Measurements from ENCODE around the gene GMPR2.

GMPR2 gene

DNA sequence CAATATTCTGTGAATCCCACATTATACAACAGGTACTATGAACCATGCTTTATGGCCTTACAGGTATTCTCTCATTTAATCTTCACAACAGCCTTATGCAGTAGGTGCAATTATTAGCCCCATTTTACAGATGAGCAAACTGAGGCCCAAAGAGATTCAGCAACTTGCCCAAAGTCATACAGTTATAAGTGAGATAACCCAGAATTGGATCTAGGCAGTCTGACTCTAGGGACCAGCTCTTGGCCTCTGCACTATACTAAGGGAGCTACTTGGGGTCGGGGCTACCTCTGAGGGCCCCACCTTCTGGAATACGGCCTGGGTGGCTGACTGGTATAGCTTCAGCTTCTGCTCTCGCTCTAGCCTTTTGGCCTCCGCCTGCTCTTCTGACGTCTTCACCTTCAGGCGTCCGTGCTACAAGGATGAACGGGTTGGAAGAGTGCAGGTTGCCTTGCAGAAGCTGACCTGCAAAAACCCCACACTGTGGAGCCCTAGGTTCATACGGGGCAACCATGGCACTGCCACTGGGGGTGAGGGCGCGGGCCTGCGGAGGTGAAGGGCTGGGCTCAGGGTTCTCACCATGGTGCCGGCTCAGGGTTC is 37.9 kb downstream of the GMPR2 start:
- DNase-seq = no peak

DNA sequence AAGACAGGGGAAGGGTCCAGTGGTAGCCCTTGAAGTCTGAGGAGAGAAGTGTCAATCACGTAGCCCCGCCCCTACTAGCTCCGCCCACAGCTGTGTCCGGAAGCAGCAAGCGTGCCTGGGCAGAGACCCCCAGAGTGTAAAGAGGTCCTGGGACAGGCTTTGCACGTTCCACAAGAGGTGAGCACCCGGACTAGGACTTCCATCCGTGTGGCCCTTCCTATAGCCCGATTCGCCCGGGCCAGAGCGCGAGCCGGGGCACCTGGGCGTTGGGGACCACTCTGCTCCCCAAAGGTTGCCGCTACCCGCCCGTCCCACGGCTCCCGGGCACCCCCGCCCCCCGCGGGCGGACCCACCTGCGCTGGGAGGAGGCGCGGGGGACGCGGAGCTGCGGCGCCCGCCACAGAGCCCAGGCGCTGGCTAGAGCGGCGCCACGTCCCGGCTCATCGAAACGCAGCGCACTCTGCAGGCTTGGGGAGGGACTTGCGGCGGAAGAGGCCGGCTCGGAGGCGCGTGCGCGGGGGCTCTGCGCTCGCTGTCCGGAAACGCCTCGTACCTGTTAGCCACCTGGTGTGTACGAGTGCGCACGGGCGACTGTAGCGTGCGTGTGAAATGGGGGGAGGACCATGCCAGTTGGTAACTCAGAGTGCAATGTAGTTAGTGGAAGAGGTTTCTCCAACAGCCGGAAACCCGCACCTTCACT is 38.6 kb downstream of the GMPR2 start, which contains the start of gene RABGGTA:
TSS of gene RABGGTA (minus strand) at position 464 of the 700 bp plus-strand sequence. CDS start 482 bp downstream, outside the sequence.
- peak; percentile 85 for DNase-seq

DNA sequence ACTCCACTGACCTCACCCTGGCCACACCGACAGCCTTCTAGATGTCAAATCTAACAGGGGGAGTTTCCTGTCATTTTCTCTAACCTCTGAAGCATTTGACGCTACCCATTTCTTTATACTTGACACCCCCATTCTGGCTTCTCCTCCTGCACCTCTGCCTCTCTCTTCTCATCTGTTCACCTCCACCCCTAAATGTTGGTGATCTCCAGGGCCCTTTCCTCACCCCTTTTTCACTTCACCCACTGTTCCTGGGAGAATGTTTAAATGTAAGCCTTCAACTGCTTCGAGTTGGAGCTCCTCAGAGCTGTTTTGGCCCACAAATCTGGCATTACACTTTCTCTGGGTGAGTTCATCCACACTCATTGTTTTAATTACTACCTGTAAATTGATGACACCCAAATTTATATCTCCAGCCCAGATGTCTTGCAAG is 39.1 kb downstream of the GMPR2 start:
- no peak for DNase-seq

DNA sequence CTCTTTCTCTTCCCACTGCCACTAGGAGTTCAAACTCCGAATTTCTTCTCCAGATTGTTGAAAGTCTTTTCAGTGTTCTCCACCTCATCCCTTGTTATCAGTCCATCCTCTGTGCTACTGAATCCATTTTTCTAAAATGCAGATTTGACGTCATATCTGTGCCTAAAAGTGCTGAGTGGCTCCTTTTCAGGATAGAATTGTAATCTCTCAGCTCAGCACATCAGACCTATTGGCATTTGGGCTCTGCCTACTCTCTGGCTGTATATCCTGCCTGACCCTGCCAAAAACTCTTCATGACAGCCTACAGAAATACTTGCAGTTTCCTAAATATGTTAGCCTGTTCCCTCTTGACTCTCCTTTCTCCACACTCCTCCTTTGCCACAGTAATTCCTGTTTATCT is 39.7 kb downstream of the GMPR2 start:
- DNase-seq = peak; percentile 19

DNA sequence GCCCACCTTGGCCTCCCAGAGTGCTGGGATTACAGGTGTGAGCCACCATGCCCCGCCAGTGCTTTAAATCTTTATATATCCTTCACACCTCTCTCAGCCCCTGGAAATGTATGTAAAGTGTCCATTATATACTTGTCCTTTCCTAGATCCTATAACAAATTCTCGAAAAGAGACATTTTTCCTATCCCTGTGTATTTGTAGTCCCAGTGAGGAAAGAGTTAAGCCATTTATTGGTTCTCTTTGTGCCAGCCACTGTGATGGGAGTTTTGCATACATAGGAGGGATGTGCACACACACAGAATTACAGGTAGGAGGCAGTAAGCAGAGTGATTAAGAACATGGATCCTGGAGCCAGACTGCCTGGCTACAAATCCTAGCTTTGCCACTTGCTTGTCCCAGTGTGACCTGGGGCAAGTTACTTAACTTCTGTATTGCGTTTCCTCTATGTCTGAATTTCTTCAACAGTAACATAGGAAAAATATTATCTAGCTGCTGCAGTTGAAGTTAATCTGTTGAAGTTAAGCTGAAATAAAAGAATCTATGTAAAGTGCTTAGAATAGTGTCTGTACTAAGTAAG is 40.8 kb downstream of the GMPR2 start:
- DNase-seq = peak; percentile 66

DNA sequence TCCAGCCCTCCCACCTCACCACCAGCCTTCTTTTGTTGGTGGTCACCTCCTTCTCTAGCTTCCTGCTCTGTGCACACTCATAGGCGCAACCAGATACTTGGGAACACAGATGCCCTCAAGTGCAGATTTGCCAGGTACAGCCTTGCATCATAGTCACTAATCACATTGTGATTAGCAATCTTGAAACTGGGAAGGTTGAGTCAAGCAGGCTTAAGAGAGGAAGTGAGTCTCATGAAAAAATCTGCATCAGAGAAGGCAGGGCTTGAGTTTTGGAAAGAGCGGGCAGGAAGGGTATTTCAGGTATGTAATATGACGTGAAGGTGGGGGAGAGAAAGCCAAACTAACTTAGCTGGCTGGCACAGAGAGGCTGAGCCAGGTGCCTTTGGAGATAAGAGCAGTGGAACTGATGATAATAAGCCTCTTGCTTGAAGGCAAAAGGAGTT is 41.4 kb downstream of the GMPR2 start:
- peak; percentile 94 for DNase-seq

DNA sequence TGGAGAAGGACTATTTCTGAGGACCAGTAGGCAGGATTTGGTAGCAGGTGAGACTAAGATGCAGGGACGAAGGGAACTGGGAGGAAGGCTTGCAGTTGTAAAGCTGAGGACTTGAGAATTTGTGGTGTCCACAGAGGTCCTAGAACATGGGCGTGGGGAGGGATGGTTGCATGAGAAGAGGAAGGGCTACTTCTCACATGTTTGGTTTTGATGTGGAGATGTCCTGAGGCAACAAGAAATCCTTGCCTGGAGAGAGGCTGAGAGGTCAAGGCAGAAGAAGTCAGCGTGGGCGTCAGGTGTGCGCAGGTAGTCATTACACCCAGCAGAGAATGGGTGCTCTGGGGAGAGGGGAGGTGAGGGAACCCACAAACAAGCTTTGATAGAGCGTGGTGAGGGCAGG is 44.3 kb downstream of the GMPR2 start:
- peak; percentile 64 for DNase-seq

DNA sequence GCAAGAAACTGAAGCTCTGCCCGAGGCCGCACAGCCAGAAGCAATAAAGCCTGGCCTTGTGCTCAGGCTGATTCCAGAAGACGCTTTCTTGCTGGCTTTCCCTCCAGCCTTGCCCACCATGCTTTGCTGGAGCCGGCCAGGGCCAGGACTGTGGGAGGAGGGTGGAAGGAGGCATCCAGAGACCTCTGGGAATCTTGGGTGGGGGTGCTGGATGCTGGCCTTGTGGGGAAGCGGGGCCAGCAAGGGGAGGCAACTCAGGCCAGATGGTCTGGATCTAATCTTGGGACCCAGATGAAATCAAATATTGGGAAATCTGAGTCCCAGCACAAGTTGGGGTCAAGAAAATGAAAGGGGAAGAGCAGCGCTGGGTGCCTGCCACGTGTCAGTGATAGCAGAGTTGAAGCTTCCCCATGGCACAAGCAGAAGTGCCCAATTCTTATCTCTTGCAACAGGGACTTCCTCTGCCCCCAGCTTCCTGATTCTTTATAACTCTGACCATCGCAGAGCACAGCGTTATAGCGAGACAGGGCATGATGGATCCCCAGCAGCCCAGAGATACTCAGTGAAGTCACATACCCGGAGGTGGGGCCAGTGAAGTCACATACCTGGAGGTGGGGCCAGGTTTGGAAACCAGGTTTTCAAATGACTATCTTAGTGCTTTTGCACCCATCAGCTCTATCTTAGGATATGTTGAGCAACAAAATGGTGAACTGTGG is 45.0 kb downstream of the GMPR2 start:
- DNase-seq = peak; percentile 92

DNA sequence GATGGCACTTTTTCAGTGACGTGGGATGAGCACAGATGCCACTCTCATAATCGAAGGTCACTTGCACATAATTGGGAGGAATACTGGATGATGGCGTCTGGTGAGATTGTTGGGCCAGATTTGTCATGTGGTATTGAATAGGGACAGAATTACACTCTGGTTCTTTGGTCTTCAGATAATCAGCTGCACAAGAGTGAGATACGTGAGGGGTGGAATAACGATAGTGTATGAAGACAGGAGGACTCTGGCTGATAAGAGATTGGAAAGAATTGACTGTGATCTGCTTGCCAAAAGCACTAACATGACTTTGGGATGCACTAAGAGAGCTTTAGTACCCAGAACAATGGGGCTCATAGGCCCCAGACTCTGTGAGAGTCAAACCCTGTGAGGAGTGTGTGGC is 45.7 kb downstream of the GMPR2 start:
- no peak for DNase-seq

DNA sequence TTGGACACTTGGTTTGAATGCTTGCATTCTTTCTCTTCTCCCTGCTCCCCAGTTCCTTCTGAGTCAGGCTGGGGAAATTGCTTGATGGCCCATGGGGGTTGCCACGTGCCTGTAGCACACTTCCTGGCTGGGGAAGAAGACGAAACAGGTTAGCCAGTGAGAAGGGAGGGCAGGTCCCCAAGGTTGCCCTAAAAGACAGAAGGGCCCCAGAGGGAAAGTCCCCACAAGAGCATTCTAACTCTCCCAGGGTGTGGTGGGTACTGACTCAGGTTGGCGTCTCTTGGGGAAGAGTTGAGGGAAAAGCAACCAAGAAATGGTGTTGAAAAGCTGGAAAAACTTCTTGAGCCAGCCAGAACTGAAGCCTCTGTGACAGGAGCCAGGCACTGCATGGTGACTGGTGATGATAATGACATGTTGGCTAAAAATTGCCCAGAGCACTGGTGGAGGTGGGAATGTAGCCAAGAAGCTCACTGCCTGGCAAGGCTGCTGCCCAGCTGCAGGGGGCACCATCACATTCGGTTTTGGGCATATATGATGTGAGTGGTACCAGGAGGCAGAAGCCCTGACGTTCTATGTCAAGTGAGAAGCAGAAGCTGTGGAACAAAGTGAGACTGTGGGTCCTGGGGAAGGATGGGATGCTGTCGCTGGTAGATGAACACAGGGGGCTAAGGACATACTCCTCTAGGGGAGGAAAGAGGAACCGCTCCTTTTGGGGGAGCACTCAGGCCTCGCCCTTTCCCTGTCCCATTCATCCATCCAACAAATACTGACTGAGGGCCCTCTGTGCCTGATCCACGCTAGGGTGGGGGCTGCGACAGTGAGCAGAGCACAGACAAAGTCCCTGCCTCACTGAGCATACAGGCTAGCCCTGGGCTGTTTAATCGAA is 46.8 kb downstream of the GMPR2 start:
- peak; percentile 83 for DNase-seq

DNA sequence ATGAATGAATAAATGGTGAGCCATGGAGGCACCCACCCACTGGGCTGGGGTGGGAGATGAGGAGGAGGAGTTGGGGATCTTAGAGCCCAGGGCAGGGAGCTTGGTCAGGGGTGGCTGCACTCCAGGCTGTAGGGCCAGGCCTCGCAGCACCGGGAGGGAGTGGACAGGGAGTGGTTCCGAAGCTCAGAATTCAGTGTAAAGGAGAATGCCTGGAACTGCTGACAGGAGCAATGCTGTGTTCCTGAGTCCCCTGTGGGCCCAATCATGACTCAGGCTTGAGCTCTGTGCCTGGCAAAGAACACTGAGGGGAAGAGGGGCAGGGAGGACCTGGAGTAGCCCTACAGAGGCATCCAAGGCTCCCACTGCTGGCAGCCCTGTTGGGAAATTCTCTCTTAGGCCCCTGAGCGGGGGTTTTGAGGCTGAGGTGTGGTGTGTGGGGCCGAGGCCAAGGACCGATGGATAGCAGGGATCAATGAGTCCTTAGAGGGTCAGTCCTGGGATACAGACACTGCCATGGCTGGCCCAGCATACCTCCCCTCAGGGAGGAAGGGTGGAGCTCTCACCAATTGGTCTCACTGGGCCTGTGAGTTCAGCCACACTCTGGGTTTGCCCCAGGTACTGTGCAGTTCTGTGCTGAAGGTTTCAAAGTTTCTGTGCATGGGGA is 48.2 kb downstream of the GMPR2 start:
- DNase-seq = no peak

DNA sequence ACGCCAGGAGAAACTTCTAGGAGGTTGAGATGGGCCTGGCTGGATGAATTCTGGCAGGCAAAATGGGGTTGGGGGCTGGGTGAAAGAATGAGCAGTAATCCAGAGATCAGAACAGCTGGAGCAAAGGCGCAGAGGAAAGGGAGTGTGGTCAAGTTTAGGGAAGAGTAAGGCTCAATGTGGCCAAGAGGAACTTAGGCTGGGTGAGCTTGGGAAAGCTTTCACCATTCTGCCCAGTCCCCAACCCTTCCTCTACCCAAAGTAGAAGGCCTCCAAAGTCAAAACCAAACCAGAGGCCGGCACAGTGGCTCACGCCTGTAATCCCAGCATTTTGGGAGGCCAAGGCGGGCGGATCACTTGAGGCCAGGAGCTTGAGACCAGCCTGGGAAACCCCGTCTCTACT is 48.9 kb downstream of the GMPR2 start:
- DNase-seq = peak; percentile 45

DNA sequence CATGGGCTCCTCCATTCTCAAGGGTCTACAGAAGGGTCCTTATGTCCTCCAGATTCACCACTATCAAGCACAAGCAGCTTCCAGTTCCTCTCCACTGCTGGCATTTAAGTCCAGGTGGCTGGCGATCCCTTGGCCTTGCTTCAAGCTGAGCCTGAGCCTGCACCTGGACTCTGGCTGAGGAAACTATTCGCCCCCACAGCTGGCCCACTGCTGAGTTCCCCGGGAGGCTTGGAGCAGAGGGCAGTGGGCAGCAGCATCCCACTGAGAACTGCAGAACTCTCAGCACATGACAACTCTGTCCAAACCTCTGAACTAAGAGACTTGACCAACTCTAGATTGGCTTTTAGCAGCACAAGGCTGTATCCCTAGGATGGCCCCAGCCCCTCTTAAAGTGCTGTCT is 50.0 kb downstream of the GMPR2 start:
- DNase-seq = no peak

DNA sequence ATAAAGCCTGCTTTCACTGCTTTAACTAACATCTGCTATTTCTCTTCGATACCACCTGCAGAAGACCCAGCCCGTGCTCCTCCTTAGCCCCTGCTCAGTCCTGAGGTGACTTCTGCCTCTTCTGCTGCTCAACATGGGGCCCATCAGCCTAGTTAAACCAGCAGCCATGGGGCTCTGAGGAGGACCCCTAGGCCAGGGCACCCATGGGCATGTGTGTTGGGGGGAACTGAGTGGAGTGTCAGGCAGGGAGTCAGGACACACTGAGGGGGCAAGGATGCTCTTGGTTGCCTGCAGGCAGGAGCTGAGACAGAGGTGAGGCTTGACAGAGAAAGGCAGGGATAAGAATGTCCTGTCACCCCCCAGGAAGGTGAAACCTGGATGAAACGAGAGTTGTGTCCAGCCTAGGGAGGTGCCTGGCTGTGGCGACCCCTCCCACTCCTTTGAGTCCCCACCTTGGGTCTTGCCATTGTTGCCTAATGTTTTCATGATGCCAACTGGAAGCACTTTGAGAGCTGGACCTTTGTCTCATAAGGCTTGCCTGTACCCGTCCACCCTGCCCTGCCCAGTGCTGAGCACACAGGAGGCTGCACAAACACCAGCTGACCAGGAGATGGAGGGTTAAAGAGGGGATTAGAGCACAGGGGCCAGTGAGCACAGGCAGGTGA is 51.2 kb downstream of the GMPR2 start:
- no peak for DNase-seq

DNA sequence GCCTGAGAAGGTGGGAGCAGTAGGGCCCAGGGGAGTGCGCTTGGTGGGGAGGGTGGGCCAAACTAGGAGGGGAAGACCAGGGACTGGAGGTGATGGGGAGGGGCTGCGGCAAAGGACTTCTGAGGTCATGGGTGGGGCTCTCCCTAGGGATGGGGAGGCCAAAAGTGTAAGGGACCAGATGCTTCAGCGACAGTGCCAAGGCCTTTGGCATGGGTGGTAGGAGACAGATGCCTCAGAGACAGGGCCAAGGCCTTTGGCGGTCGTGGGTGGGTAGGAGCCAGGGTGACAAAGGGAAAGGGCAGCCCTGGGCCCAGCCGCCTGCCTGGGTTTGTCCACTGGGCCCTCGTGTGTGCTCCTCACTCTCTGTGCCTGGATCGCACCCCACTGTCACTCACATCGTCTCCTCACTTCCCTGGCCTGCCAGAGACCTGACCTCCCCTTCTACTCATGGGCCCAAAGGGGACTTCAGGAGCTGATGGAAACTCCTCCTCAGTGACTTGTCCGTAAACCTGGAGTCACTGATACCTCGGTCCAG is 51.8 kb downstream of the GMPR2 start:
- no peak for DNase-seq

DNA sequence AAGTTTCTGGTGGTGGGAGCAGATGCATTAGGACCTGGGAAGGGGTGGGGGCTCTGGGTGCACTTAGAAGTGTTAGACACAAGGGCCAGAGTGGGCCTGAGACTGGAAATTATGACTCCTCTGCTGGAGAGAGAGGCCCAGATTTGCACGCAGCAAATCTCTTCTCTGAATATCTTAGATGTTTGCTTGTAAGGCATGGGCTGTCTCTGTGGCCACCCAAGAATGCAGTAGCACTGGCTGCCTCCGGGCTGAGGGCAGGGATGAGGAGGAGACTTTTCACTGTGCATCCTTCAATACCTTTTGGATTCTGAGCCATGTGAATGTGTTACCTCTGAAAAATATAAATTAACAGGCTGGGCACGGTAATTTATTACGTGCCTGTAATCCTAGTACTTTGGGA is 52.6 kb downstream of the GMPR2 start:
- no peak for DNase-seq

DNA sequence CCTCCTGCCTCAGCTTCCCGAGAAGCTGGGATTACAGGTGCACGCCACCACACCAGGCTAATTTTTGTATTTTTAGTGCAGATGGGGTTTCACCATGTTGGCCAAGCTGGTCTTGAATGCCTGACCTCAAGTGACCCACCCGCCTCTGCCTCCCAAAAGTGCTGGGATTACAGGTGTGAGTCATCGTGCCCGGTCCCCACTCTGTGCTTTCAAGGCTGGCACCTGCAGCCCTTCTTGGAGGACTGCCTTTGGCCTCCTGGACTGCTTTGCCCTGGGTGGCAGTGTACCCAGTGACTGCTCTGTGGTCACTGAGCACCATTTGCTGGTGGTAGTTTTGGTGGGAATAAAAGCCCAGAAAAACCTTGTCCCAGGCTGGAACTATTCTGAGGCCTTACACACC is 54.3 kb downstream of the GMPR2 start:
- no peak for DNase-seq

Data from inflammatory macrophage treated with lipopolysaccharide for 4 hours (primary cell).